Cerebellar nuclear complex (tissue), 1 donor: ENCODE measurements around the gene DRC1.

Source experiments
- DNase-seq, 2 experiments: peaks; one replicate each; lab custom pipeline; 2025; lab: John Stamatoyannopoulos, UW

The DRC1 gene

GRCh38 chr2:26399771-26400376 lies 1.8 kb upstream of the DRC1 start:
- no peak for DNase-seq

GRCh38 chr2:26400723-26401122 lies 997 bp upstream of the DRC1 start:
- no peak for DNase-seq

- no peak for DNase-seq
These were observed 5.8 kb downstream of the DRC1 start for GRCh38 chr2:26407526-26407925.

- DNase-seq, result no peak
These were observed 8.1 kb downstream of the DRC1 start for GRCh38 chr2:26409785-26410184.

- no peak for DNase-seq
These were observed 9.1 kb downstream of the DRC1 start for GRCh38 chr2:26410764-26411243.

GRCh38 chr2:26411419-26411818 lies 9.7 kb downstream of the DRC1 start:
- DNase-seq, result no peak

- DNase-seq, result no peak
These were observed 10.5 kb downstream of the DRC1 start for GRCh38 chr2:26412091-26412673.

- DNase-seq, result no peak
These were observed 12.6 kb downstream of the DRC1 start for GRCh38 chr2:26414311-26414710.

- no peak for DNase-seq
These were observed 20.2 kb downstream of the DRC1 start for GRCh38 chr2:26421961-26422360.

GRCh38 chr2:26422947-26423629 lies 21.4 kb downstream of the DRC1 start:
- no peak for DNase-seq

- no peak for DNase-seq
These were observed 22.0 kb downstream of the DRC1 start for GRCh38 chr2:26423750-26424149.

GRCh38 chr2:26424221-26424620 lies 22.5 kb downstream of the DRC1 start:
- DNase-seq, result no peak

- no peak for DNase-seq
These were observed 27.1 kb downstream of the DRC1 start for GRCh38 chr2:26428846-26429245.

GRCh38 chr2:26429779-26430578 lies 28.3 kb downstream of the DRC1 start:
- no peak for DNase-seq

GRCh38 chr2:26430826-26431225 lies 29.1 kb downstream of the DRC1 start:
- no peak for DNase-seq

- DNase-seq, result no peak
These were observed 30.6 kb downstream of the DRC1 start for GRCh38 chr2:26432363-26432762.

- DNase-seq, result no peak
These were observed 31.1 kb downstream of the DRC1 start for GRCh38 chr2:26432859-26433258.

GRCh38 chr2:26435106-26435505 lies 33.4 kb downstream of the DRC1 start:
- DNase-seq, result no peak

GRCh38 chr2:26438526-26438925 lies 36.8 kb downstream of the DRC1 start:
- DNase-seq, result no peak

- DNase-seq, result no peak
These were observed 37.2 kb downstream of the DRC1 start for GRCh38 chr2:26438926-26439325.

GRCh38 chr2:26442301-26442700 lies 40.6 kb downstream of the DRC1 start:
- no peak for DNase-seq

GRCh38 chr2:26442707-26443106 lies 41.0 kb downstream of the DRC1 start:
- no peak for DNase-seq

- no peak for DNase-seq
These were observed 42.5 kb downstream of the DRC1 start for GRCh38 chr2:26444236-26444635.
